Activated CD4-positive, CD25-positive, alpha-beta regulatory T cell (primary cell): ENCODE results near the gene CFAP57.

Experiments
- DNase-seq, 4 experiments: peaks; one replicate each; lab custom pipeline; 2025; lab: John Stamatoyannopoulos, UW

Gene CFAP57

GRCh38 chr1:43227143-43227764 is 55.1 kb downstream of the CFAP57 start:
- peak; percentile 68 to 85 (median 78) for DNase-seq

- no peak for DNase-seq
These were observed 58.0 kb downstream of the CFAP57 start for GRCh38 chr1:43229826-43230780.

- no peak for DNase-seq
These were observed 59.9 kb downstream of the CFAP57 start for GRCh38 chr1:43232074-43232473.

GRCh38 chr1:43232482-43232881 is 60.4 kb downstream of the CFAP57 start:
- no peak for DNase-seq

GRCh38 chr1:43233631-43234030 is 61.5 kb downstream of the CFAP57 start:
- no peak for DNase-seq

- no peak for DNase-seq
These were observed 62.1 kb downstream of the CFAP57 start for GRCh38 chr1:43234267-43234666.

- DNase-seq: no peak
These were observed 62.9 kb downstream of the CFAP57 start for GRCh38 chr1:43235040-43235439.

- no peak for DNase-seq
These were observed 63.5 kb downstream of the CFAP57 start for GRCh38 chr1:43235451-43236121.

GRCh38 chr1:43237121-43237520 is 65.0 kb downstream of the CFAP57 start:
- DNase-seq: no peak

GRCh38 chr1:43238085-43238484 is 66.0 kb downstream of the CFAP57 start:
- DNase-seq: no peak

GRCh38 chr1:43238991-43239469 is 66.9 kb downstream of the CFAP57 start:
- no peak for DNase-seq

GRCh38 chr1:43239484-43239883 is 67.4 kb downstream of the CFAP57 start:
- no peak for DNase-seq

- DNase-seq: no peak
These were observed 69.3 kb downstream of the CFAP57 start for GRCh38 chr1:43241413-43241836.

GRCh38 chr1:43243299-43243698 is 71.2 kb downstream of the CFAP57 start:
- no peak for DNase-seq

- no peak for DNase-seq
These were observed 74.5 kb downstream of the CFAP57 start for GRCh38 chr1:43246466-43247213.

- DNase-seq: no peak
These were observed 75.3 kb downstream of the CFAP57 start for GRCh38 chr1:43247256-43247921.

- no peak for DNase-seq
These were observed 78.2 kb downstream of the CFAP57 start for GRCh38 chr1:43250351-43250761.

- no peak for DNase-seq
These were observed 78.9 kb downstream of the CFAP57 start for GRCh38 chr1:43251024-43251423.

- DNase-seq: no peak
These were observed 80.1 kb downstream of the CFAP57 start for GRCh38 chr1:43252225-43252624.

GRCh38 chr1:43253173-43253572 is 81.0 kb downstream of the CFAP57 start:
- DNase-seq: no peak

GRCh38 chr1:43253876-43254275 is 81.7 kb downstream of the CFAP57 start:
- no peak for DNase-seq
